Ishikawa (cell line): Measurements from ENCODE around the gene GYPA.

Experiments used
- CEBPB ChIP-seq: IDR thresholded peaks from 2 replicates; pipeline ENCODE4 v1.6.1; 2012
- EP300 ChIP-seq: IDR thresholded peaks from 2 replicates; pipeline ENCODE4 v1.6.1; 2012; ENCODE audit warnings: borderline replicate concordance
- TAF1 ChIP-seq: IDR thresholded peaks from 2 replicates; pipeline ENCODE4 v1.6.1; 2012; ENCODE audit warnings: low read depth, mild to moderate bottlenecking
- TCF12 ChIP-seq: IDR thresholded peaks from 2 replicates; pipeline ENCODE4 v1.6.1; 2012; ENCODE audit warnings: low read depth
- TF ChIP-seq, protein P1 (sequence below): IDR thresholded peaks from 2 replicates; pipeline ENCODE4 v1.6.1; 2012
- TF ChIP-seq, protein P2 (sequence below): IDR thresholded peaks from 2 replicates; pipeline ENCODE4 v1.6.1; 2012

DNA sequence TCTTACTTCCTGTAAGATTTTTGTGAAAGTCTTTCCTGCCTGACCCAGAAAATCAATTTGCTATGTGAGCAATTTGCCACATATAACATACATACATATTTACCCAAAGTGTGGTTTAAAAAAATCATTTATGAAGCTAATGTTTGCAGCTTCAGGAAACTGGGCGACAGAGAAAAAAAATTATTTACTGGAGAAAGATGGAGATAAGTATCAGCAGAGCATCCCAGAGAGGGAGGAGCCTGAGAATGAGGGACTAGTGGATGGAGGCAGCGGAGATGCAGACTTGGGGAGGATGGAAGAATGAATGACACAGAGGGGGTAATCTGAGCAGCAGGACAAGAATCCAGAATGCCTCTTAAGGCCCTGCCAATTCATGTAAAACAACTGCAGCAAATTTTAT, 975 bp upstream of the GYPA start:
- TF ChIP-seq TAF1 (no peak), CEBPB (no peak), EP300 (no peak), TCF12 (no peak)
- TF ChIP-seq, protein P1, sequence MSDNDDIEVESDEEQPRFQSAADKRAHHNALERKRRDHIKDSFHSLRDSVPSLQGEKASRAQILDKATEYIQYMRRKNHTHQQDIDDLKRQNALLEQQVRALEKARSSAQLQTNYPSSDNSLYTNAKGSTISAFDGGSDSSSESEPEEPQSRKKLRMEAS = no peak
- TF ChIP-seq, protein P2, sequence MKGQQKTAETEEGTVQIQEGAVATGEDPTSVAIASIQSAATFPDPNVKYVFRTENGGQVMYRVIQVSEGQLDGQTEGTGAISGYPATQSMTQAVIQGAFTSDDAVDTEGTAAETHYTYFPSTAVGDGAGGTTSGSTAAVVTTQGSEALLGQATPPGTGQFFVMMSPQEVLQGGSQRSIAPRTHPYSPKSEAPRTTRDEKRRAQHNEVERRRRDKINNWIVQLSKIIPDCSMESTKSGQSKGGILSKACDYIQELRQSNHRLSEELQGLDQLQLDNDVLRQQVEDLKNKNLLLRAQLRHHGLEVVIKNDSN = no peak
